ENCODE measurements around the gene ZNF33A. TPM values are rescaled to one million over a fixed set of nuclear protein-coding genes. Genes with fewer than 3 reads are reported as not detected.
"Not testable (repeated sequence)": the region's sequence is repeated elsewhere in the genome, so short reads cannot be mapped to it uniquely, and the experiment has no call there.

The ZNF33A gene
- total and polyA plus RNA-seq, 2 experiments from 2014 or later = 21.2 to 23.8 TPM

DNA sequence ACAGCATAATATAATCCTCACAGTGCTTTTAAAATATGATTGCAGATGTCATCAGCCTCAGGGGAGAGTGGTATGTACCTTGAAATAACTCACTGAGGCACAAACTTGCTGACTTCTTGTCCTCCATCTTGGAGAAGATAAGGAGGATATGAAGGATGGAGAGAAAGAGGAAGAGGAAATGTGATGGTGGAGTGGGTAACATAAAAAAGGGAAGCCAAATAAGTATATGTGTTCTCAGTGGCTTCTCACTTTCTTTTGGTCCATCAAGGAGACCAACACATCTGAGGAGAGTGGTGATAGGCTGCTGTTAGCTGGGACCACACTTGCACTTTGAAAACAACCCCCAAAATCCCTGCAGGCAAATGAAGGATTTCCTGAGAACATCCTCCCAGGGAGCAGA is 62.1 kb downstream of the ZNF33A start:
- no peak for DNase-seq (ENCODE audit: low read depth in 1 of 2, low spot score in 1 of 2)
- TF ChIP-seq, protein P1, sequence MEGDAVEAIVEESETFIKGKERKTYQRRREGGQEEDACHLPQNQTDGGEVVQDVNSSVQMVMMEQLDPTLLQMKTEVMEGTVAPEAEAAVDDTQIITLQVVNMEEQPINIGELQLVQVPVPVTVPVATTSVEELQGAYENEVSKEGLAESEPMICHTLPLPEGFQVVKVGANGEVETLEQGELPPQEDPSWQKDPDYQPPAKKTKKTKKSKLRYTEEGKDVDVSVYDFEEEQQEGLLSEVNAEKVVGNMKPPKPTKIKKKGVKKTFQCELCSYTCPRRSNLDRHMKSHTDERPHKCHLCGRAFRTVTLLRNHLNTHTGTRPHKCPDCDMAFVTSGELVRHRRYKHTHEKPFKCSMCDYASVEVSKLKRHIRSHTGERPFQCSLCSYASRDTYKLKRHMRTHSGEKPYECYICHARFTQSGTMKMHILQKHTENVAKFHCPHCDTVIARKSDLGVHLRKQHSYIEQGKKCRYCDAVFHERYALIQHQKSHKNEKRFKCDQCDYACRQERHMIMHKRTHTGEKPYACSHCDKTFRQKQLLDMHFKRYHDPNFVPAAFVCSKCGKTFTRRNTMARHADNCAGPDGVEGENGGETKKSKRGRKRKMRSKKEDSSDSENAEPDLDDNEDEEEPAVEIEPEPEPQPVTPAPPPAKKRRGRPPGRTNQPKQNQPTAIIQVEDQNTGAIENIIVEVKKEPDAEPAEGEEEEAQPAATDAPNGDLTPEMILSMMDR (IDR thresholded peaks at IDR 0.05; ENCODE audit: low read depth, low read length) = no peak
- no peaks in the 10 kb centered on the region for H3K27me3 ChIP-seq
- no peak overlapping the region for H3K4me3 ChIP-seq
- H3K36me3 ChIP-seq = no peaks in the 10 kb centered on the region
- no peak overlapping the region for H3K27ac ChIP-seq
- H3K9me3 ChIP-seq (ENCODE audit: low read depth) = no peaks in the 10 kb centered on the region
- H3K4me1 ChIP-seq (ENCODE audit: low read depth) = no peaks in the 10 kb centered on the region

DNA sequence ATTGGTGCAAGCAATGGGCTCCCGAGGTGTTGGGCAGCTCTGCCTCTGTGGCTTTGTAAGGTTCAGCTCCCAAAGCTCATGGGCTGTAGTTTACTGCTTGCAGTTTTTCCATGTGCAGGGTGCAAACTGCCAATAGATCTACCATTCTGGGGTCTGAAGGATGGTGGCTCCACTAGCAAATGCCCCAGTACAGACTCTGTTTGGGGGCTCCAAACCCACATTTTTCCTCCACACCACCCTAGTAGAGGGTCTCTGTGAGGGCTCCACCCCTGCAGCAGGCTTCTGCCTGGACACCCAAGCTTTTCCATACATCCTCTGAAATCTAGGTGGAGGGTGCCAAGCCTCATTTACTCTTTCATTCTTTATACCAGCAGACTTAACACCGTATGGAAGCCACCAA is 66.2 kb downstream of the ZNF33A start:
- no peak for DNase-seq (ENCODE audit: low read depth in 1 of 2, low spot score in 1 of 2)
- Histone ChIP-seq H3K4me3 (no peak overlapping the region), H3K4me1 (ENCODE audit: low read depth) (no peaks in the 10 kb centered on the region), H3K27ac (no peak overlapping the region), H3K36me3 (no peaks in the 10 kb centered on the region), H3K27me3 (no peaks in the 10 kb centered on the region), H3K9me3 (ENCODE audit: low read depth) (no peaks in the 10 kb centered on the region)
- TF ChIP-seq, protein P1 (IDR thresholded peaks at IDR 0.05; ENCODE audit: low read depth, low read length) = no peak

DNA sequence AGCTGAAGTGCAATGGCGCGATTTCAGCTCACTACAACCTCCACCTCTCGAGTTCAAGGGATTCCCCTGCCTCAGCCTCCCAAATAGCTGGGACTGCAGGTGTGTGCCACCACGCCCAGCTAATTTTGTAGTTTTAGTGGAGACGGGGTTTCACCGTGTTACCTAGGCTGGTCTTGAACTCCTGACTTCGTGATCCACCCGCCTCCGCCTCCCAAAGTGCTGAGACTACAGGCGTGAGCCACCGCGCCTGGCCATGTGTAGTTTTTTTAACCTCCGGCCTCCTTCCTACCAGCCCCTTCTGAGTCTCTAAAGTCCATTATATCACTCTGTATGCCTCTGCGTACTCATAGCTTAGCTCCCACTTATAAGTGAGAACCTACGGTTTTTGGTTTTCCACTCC is 82.8 kb downstream of the ZNF33A start:
- H3K4me3 ChIP-seq; H3K36me3 ChIP-seq; DNase-seq (ENCODE audit: low read depth in 1 of 2, low spot score in 1 of 2); H3K27ac ChIP-seq; H3K27me3 ChIP-seq; H3K9me3 ChIP-seq (ENCODE audit: low read depth); H3K4me1 ChIP-seq (ENCODE audit: low read depth): not testable (repeated sequence)

DNA sequence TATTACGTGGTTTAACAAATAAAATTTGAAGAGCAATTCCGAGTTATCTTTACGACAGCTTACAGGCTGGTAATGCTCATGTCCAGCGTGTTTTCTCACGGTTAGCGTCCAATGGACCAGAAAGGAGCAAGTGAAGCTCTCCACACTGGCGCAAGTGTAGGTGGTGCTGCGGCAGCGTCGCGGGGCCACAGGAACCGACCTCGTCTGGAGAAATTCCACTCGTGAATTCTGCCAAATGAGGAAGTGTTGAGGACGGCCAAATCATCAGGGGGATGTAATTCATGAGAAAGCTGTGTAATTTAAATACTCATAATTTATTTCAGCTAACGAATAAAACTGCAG is 83.3 kb downstream of the ZNF33A start:
- Histone ChIP-seq H3K9me3 (ENCODE audit: low read depth) (no peaks in the 10 kb centered on the region), H3K4me1 (ENCODE audit: low read depth) (no peaks in the 10 kb centered on the region), H3K36me3 (peaks cover 3% of the 10 kb centered on the region), H3K4me3 (no peak overlapping the region), H3K27me3 (no peaks in the 10 kb centered on the region), H3K27ac (no peak overlapping the region)
- no peak for DNase-seq (ENCODE audit: low read depth in 1 of 2, low spot score in 1 of 2)
- TF ChIP-seq, protein P1 (IDR thresholded peaks at IDR 0.05; ENCODE audit: low read depth, low read length) = no peak

DNA sequence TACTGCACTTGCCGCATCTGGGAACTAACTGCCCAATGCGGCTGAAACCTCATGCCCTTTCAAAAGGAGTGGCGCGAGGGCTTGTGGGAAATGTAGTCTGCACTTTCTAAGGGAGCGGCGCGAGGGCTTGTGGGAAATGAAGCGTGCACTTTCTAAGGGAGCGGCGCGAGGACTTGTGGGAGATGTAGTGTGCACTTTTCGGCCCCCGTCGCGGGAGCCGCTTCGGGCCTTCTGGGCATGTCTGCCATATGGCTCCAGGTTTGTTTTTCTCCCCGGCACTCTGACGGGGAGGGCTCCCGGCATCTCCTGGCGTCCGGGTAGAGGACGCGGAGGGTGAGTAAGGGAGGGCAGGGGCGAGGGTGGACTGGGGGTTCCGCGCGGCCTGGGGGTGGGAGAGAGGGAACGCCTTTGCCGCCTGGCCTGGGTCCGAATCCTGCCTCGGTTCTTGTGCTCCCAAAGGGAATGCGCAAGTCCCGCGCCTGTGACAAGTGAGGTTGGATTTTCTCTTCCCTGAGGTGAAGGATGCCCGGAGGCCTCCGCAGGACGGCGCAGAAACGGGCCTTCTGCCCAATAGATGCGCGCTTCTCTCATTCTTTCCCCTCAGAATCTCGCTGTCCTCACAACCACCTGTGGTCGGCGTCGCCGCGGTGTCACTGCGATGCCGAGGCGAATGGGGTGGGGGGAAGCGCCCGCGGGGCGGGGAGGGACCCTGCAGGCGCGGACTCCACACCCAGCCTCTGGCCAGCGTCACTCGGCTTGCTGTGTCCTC is 83.9 kb downstream of the ZNF33A start, which contains the start of gene ZNF37A:
Gene ZNF37A, plus strand, starts transcription at position 180 of the 769 bp plus-strand sequence. CDS start 2,281 bp downstream, outside the sequence.
- H3K27me3 ChIP-seq = no peaks in the 10 kb centered on the region
- H3K36me3 ChIP-seq = peaks cover 3% of the 10 kb centered on the region
- H3K4me1 ChIP-seq (ENCODE audit: low read depth) = no peaks in the 10 kb centered on the region
- peak; percentile 91 to 98 for DNase-seq (ENCODE audit: low read depth in 1 of 2, low spot score in 1 of 2)
- H3K27ac ChIP-seq = peak within 1 kb of the TSS; percentile 85
- TF ChIP-seq, protein P1 (IDR thresholded peaks at IDR 0.05; ENCODE audit: low read depth, low read length) = no peak
- peak within 1 kb of the TSS; percentile 56 for H3K4me3 ChIP-seq
- no peaks in the 10 kb centered on the region for H3K9me3 ChIP-seq (ENCODE audit: low read depth)

DNA sequence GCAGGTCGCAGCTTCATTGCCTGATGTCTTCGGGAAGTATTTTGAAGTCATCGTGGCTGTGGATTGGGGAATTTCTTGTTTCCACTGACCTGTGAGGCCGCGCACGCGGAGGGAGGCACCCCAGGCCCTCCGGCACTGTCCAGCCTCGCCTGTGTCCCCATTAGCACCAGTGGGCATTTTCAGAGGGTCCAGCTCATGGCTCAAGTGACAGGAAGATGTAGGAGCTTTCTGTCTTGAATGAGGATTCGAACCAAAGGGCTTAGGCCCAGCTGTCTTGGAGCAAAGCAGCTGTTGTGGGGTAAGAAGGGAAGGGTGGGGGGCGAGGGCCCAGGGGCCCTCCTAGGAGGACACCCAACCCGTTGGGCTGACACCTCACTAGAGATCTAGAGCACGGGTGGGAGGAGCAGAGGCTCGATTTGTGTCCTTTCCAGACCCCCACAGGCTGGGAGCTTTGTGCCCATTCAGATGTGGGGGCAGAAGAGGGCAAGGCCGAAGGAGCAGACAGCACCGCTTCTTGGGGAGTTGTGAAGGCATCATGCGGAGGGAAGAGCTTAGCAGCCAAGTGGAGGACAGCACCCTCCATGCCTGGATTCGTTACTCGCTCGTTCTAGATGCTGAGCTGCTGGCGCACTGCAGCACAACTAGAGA is 84.6 kb downstream of the ZNF33A start:
- H3K36me3 ChIP-seq = peaks cover 3% of the 10 kb centered on the region
- TF ChIP-seq, protein P1 (IDR thresholded peaks at IDR 0.05; ENCODE audit: low read depth, low read length) = no peak
- H3K4me1 ChIP-seq (ENCODE audit: low read depth) = no peaks in the 10 kb centered on the region
- no peak for DNase-seq (ENCODE audit: low read depth in 1 of 2, low spot score in 1 of 2)
- H3K4me3 ChIP-seq = peak overlapping the region; percentile 56
- no peaks in the 10 kb centered on the region for H3K27me3 ChIP-seq
- peak overlapping the region; percentile 85 for H3K27ac ChIP-seq
- H3K9me3 ChIP-seq (ENCODE audit: low read depth) = no peaks in the 10 kb centered on the region

Measured in cardiac muscle cell (in vitro differentiated cells and primary cell).